Tibial nerve (tissue), 4 donors: ENCODE measurements around the gene ABLIM3. TPM values are rescaled to one million over a fixed set of nuclear protein-coding genes. Genes with fewer than 3 reads are reported as not detected.
A peak's percentile ranks its signal among the peaks of the same experiment; 100 is the strongest.
"Not testable (repeated sequence)": the region's sequence is repeated elsewhere in the genome, so short reads cannot be mapped to it uniquely, and the experiment has no call there.

Source experiments
- DNase-seq, 2 donors: peaks; one replicate each; pipeline ENCODE4 v3.0.0-alpha.2; 2019; ENCODE audit warnings: low spot score in 2 of 2
- H3K27ac ChIP-seq, 4 donors: fragments of 200-600 bp; sonication (generic) in 3 of 4; one replicate each; pipeline ENCODE4 v1.5.1; 2017 to 2019; ENCODE audit warnings: mild to moderate bottlenecking in 1 of 4
- H3K27me3 ChIP-seq, 2 donors: fragments of 200-600 bp; sonication (generic) in 1 of 2; one replicate each; pipeline versions ENCODE4 v1.5.1 to v1.6.0; 2017 to 2019
- H3K36me3 ChIP-seq, 3 donors: fragments of 200-600 bp; sonication (generic); one replicate each; pipeline ENCODE4 v1.5.1; 2018 to 2019
- H3K4me1 ChIP-seq, 4 donors: fragments of 200-600 bp; sonication (generic) in 3 of 4; one replicate each; pipeline ENCODE4 v1.5.1; 2017 to 2019
- H3K4me3 ChIP-seq, 4 donors: fragments of 200-600 bp; sonication (generic) in 3 of 4; one replicate each; pipeline ENCODE4 v1.5.1; 2017 to 2019; ENCODE audit warnings: mild to moderate bottlenecking in 1 of 4, moderate library complexity in 1 of 4
- H3K9me3 ChIP-seq, 4 donors: fragments of 200-600 bp; sonication (generic) in 3 of 4; one replicate each; pipeline ENCODE4 v1.5.1; 2017 to 2019
- CTCF ChIP-seq, 5 experiments: fragments of 200-600 bp in 3 of 5; fragments of 450-650 bp in 2 of 5; sonication (generic) in 3 of 5; IDR thresholded peaks; one replicate each; pipeline ENCODE4 v1.5.1; 2016 to 2019; ENCODE audit warnings: antibody characterized with exemption in 5 of 5, mild to moderate bottlenecking in 3 of 5, moderate library complexity in 2 of 5
- EP300 ChIP-seq, 2 donors: sonication (generic); formaldehyde crosslinking; IDR thresholded peaks; one replicate each; pipeline ENCODE4 v1.6.1; 2017; ENCODE audit warnings: antibody characterized with exemption in 2 of 2, mild to moderate bottlenecking in 1 of 2
- POLR2A ChIP-seq, 2 donors: fragments of 450-650 bp; IDR thresholded peaks; one replicate each; pipeline ENCODE4 v1.6.1; 2017; ENCODE audit warnings: antibody characterized with exemption in 2 of 2, mild to moderate bottlenecking in 2 of 2, moderate library complexity in 2 of 2
- WGBS, 2 donors: methylation state at CpG; one replicate each; pipeline ENCODE4 v1.1.5; 2018; 5-methylcytosine and 5-hydroxymethylcytosine counted together
- total RNA-seq, 4 donors: library from RNA; depleted of rRNA; stranded (reverse); fragments of >200 nt; gene quantifications; one replicate each; pipeline ENCODE4 v1.1.0, GENCODE V29; 2016

The ABLIM3 gene
- total RNA-seq, 4 donors from 2014 or later, result 50.3 to 75.3 (median 52.3) TPM

- Histone ChIP-seq H3K27me3 (no peaks in the 10 kb centered on the region), H3K27ac (peak overlapping the region in 2 of 4 donors; percentile 51 to 86), H3K4me3 (no peak overlapping the region), H3K4me1 (peaks cover 0 to 50% (median 15%) of the 10 kb centered on the region in 4 donors), H3K9me3 (no peaks in the 10 kb centered on the region), H3K36me3 (no peaks in the 10 kb centered on the region)
- no peak for DNase-seq
- TF ChIP-seq EP300 (IDR thresholded peaks at IDR 0.05) (no peak), POLR2A (IDR thresholded peaks at IDR 0.05) (peak in 1 of 2 donors; percentile 20)
- 64 to 68% methylated on average over 8 of the region's 8 CpGs for WGBS, 2 donors
Observed at GRCh38 chr5:149177911-149178565, 36.7 kb downstream of the ABLIM3 start.

- TF ChIP-seq EP300 (IDR thresholded peaks at IDR 0.05) (no peak), CTCF (IDR thresholded peaks at IDR 0.05) (no peak), POLR2A (IDR thresholded peaks at IDR 0.05) (no peak)
- no peak for DNase-seq
- WGBS, 2 donors, result 88 to 89% methylated on average over 2 of the region's 2 CpGs
- Histone ChIP-seq H3K9me3 (no peaks in the 10 kb centered on the region), H3K4me3 (no peak overlapping the region), H3K4me1 (peaks cover 0 to 18% (median 3%) of the 10 kb centered on the region in 4 donors), H3K36me3 (peaks cover 0 to 30% (median 0%) of the 10 kb centered on the region in 3 donors), H3K27ac (no peak overlapping the region), H3K27me3 (no peaks in the 10 kb centered on the region)
Observed at GRCh38 chr5:149181732-149182131, 40.4 kb downstream of the ABLIM3 start.

- DNase-seq, result no peak
- Histone ChIP-seq H3K27ac (no peak overlapping the region), H3K4me1 (peaks cover 0 to 18% (median 3%) of the 10 kb centered on the region in 4 donors), H3K27me3 (no peaks in the 10 kb centered on the region), H3K9me3 (no peaks in the 10 kb centered on the region), H3K36me3 (peaks cover 0 to 30% (median 0%) of the 10 kb centered on the region in 3 donors), H3K4me3 (no peak overlapping the region)
- TF ChIP-seq POLR2A (IDR thresholded peaks at IDR 0.05) (no peak), EP300 (IDR thresholded peaks at IDR 0.05) (no peak), CTCF (IDR thresholded peaks at IDR 0.05) (no peak)
- 83 to 90% methylated on average over 1 of the region's 1 CpG for WGBS, 2 donors
Observed at GRCh38 chr5:149182241-149182640, 40.9 kb downstream of the ABLIM3 start.

- Histone ChIP-seq H3K36me3 (peaks cover 0 to 30% (median 0%) of the 10 kb centered on the region in 3 donors), H3K27me3 (no peaks in the 10 kb centered on the region), H3K27ac (no peak overlapping the region), H3K4me1 (peaks cover 0 to 4% (median 0%) of the 10 kb centered on the region in 4 donors), H3K4me3 (no peak overlapping the region), H3K9me3 (no peaks in the 10 kb centered on the region)
- no peak for TF ChIP-seq POLR2A (IDR thresholded peaks at IDR 0.05)
- TF ChIP-seq CTCF (IDR thresholded peaks at IDR 0.05), result no peak
- no peak for DNase-seq
- WGBS, 2 donors, result 76 to 81% methylated on average over 3 of the region's 3 CpGs
Observed at GRCh38 chr5:149185067-149185466, 43.8 kb downstream of the ABLIM3 start.

- TF ChIP-seq POLR2A (IDR thresholded peaks at IDR 0.05) (no peak), CTCF (IDR thresholded peaks at IDR 0.05) (no peak), EP300 (IDR thresholded peaks at IDR 0.05) (no peak)
- Histone ChIP-seq H3K4me1 (peaks cover 0 to 2% (median 0%) of the 10 kb centered on the region in 4 donors), H3K9me3 (no peaks in the 10 kb centered on the region), H3K27me3 (no peaks in the 10 kb centered on the region), H3K4me3 (no peak overlapping the region), H3K36me3 (peaks cover 0 to 30% (median 0%) of the 10 kb centered on the region in 3 donors), H3K27ac (no peak overlapping the region)
- no peak for DNase-seq
- 66 to 72% methylated on average over 2 of the region's 2 CpGs for WGBS, 2 donors
Observed at GRCh38 chr5:149186506-149186905, 45.2 kb downstream of the ABLIM3 start.

GRCh38 chr5:149187617-149188016 lies 46.3 kb downstream of the ABLIM3 start:
- WGBS, 2 donors, result 87 to 92% methylated on average over 10 of the region's 10 CpGs
- H3K9me3 ChIP-seq, H3K4me1 ChIP-seq, H3K4me3 ChIP-seq, H3K27ac ChIP-seq, H3K27me3 ChIP-seq: not testable (repeated sequence)
- H3K36me3 ChIP-seq, result peaks cover 0 to 30% (median 0%) of the 10 kb centered on the region in 3 donors
- DNase-seq, result peak in 1 of 2 donors; percentile 1
